GM18505 (cell line): ENCODE data around the gene BHLHA15.
"Not testable (repeated sequence)": the region's sequence is repeated elsewhere in the genome, so short reads cannot be mapped to it uniquely, and the experiment has no call there.

Experiments used
- ATAC-seq: cut with Tn5 transposase; IDR thresholded peaks from one replicate; pipeline ENCODE4 v1.9.1; 2021; ENCODE audit not compliant: unreplicated experiment
- POLR2A ChIP-seq: IDR thresholded peaks from 4 replicates; pipeline ENCODE4 v1.6.1; 2011; ENCODE audit warnings: borderline replicate concordance; ENCODE audit not compliant: insufficient read depth, insufficient read length; ENCODE audit errors: extremely low read depth

Gene BHLHA15

GRCh38 chr7:98210513-98211220 lies 572 bp upstream of the BHLHA15 start:
- no peak for TF ChIP-seq POLR2A
- no peak for ATAC-seq

DNA sequence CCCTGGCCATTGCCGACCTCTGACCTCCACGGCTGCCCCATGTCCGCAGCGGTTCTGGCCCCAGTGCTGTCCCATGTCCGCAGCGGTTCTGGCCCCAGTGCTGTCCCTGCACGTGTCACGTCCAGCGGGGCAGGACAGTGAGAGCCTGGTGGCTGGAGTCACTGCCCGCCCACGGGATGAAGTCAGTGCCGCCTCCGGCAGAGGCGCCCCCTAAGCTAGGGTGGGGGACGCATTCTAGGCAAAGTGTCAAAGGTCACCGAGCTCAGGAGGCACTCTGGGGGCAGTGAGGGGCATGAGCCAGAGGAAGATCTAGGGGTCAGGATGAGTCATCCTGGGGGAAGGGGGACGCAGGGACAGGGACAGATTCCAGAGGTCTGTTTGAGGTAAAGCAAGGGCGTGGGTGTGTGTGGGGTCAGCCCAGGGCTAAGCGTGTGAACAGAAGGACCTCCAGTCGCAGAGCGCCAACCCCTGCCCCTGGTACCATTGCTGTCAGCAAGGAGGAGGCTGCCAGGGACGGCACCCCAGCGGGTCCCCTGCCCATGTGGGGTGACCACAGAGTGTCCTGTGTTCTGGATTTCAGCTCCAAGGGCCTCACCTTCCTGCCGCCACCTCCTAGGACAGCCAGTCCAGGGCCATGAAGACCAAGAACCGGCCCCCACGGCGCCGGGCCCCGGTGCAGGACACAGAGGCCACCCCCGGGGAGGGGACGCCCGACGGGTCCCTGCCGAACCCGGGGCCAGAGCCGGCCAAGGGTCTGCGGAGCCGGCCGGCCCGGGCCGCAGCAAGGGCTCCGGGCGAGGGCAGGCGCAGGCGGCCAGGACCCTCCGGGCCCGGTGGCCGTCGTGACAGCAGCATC lies 665 bp downstream of the BHLHA15 start:
- ATAC-seq, result no peak
- TF ChIP-seq POLR2A, result no peak

DNA sequence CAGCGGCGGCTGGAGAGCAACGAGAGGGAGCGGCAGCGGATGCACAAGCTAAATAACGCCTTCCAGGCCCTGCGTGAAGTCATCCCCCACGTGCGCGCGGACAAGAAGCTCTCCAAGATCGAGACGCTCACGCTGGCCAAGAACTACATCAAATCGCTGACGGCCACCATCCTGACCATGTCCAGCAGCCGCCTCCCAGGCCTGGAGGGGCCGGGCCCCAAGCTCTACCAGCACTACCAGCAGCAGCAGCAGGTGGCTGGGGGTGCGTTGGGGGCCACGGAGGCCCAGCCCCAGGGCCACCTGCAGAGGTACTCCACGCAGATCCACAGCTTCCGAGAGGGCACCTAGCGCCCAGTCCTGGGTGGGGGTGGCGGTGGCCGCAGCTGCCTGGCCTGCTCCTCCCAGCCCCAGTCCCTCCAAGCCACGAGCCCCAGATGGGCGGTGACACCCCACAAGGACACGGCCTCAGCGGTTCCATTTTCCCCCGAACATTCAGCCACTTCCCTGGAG lies 1.3 kb downstream of the BHLHA15 start:
- no peak for TF ChIP-seq POLR2A
- ATAC-seq, result no peak

DNA sequence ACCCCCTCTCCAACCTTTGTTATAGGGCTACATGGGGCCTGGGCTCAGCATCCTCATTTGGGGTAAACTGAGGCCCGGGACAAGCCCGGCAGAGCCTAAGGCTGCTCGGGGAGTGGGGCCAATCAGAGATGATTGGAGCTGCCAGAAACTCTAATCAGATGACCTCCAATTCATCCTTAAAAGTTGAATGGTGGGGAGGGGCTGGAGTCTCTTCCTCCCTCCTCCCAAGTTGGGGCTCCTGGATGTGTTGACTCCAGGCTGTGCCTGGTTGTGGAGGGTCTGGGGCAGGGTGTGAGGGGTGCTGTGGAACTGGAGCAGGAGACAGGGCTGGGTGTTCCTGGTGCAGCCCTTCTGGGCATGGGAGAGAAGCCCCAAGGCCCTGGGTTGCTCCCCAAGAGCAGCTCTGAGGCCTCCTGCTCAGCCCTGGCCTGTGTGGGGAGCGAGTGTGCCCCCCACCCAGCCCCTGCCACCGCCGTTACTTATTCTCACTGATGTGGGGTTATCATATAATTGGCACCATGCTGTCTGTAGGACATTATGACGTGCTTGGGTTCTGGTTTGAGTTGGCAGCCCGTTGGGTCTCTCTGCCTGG lies 2.2 kb downstream of the BHLHA15 start:
- no peak for ATAC-seq
- no peak for TF ChIP-seq POLR2A

DNA sequence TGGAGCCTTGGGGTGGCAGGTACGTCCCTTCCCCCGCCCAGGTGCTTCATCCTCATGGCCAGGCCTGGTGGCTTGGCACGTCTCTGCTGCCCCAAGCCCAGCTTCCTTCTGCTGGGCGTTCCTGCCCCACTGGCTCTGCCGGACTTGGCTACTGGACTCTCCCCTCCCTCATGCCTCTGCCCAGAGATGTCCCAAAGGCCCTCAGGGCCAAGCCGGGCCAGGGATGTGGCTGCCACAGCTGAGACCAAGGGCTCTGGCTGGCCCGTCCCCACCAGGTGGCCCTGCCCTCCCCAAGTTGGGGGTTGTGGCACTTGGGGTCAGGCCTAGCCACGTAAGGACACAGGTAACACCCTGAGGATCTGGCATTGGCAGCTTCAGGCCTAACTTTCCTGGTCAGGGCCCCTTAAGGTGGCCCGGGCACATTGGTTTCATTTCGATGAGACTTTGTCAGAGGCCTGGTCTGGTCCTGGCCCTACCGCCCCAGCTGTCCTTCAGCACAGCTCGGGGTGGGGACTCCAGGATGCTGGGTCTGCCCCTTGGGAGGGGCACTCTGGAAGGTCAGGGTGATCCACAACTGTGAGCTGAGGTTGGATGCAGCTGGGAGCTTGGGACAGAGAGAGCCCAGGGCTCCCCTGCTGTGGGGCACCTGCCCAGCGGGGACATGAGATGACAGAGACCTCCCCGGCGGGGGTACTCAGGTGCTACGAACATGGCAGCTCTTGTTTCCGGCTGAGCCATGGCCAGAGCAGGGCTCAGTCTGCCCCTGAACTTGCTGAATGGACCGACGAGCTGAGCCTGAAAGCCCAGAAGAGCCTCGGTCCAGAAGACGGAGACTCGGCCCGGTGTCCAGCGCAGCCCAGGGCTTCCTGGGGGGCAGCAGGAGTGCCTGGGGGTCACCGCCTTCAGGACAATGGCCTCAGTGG lies 2.9 kb downstream of the BHLHA15 start:
- no peak for ATAC-seq

DNA sequence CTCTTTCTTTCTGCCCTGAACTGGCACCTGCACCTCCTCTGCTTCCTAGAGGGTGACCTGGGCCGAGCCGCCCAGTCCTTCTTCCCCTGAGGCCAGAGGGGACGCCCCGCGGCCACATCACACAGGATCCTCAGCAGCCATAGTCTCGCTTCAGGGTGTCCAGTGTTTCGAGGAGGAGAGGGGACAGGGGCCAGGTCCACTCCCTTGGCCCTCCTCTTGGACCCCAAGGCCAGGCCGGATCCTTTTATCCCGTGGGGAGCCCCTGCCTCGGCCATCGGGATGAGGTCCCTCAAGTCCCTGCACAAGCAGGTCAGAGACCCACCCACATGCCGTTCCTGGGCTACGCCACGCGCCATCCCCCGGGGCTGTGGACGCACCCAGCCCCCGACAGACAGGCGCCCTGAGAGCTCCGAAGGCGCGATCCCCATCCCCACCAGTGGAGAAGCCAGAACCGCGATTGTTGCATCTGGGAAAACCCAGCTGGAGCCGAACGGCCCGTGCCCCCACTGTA lies 3.6 kb downstream of the BHLHA15 start:
- ATAC-seq, result no peak
- TF ChIP-seq POLR2A, result no peak

More for the DNA sequence above, 2.9 kb downstream of the BHLHA15 start:
- no peak for TF ChIP-seq POLR2A

GRCh38 chr7:98215561-98216495 lies 4.6 kb downstream of the BHLHA15 start:
- TF ChIP-seq POLR2A, result peak; percentile 11
- ATAC-seq, result no peak

DNA sequence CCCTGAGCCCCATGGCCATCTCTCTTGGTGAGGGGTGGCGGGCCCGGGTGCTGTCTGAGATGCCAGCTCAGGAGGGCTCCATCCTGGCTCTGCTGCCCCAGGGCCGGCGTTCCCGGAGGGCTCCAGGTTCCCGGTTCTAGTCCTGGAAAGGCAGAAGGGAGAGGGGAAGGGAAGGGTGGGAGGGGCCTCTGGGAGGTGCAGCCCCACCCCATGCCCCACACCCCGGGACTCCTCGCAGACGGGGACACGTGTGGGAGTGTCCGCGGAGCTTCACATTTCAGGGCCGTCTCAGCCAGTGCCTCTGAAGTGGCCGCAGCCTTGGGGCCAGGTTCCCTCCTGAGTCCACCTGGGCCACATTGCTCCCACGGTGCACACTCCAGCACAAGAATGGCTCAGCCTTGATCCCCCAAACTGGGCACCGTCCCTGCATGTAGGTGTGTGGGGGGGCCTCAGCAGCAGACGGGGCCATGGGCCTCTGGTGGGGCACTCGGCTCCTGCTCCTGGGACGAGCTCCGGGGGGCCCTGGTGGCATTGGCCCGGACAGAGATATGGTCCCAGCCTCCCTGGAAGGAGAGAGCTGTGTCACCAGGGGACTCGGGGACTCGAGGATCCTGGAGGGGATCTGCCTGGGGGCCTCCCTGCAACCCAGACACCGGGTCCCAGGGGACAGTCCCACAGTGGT lies 5.8 kb downstream of the BHLHA15 start:
- TF ChIP-seq POLR2A, result no peak
- ATAC-seq, result no peak

DNA sequence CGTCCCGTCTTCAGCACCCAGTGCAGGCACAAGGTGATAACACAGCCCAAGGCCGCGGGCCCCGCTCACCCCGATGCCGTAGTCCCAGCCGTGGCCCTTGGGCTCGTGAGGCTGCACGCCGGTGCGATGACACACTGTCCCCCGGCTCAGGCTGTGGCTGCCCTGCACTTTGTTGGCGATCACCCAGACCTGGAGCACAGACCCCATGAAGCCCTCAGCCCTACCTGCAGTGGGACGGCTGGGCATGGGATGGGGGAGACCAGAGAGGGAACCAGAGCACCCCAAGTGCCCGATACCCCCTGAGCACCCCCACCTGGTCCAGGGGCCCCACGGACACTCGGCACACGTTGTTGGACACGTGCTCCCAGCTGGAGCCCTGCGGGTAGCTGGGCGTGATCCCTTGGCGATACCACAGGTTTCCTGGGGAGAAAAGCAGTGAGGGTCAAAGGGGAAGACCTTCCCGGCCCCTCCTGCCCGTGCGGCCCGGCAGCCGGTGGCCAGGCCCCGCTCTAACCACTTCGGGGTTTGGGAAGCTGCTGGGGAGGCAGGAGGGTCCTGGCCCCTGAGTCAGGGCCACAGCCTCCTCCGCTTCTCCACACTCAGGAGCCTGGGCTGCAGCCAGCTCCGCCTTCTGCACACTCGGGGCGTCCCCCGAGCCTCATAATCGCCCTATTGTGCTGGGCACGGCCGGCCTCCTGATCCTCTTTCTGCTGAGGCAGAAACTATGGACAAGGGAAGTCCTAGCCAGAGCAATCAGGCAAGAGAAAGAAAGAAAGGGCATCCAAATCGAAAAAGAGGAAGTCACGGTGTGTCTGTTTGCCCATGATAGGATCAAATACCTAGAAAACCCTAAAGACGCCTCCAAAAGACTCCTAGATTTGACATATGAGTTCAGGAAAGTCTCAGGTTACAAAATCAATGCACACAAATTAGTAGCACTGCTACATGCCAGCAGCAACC lies 6.7 kb downstream of the BHLHA15 start:
- ATAC-seq, result no peak
- no peak for TF ChIP-seq POLR2A

GRCh38 chr7:98219382-98219781 lies 8.1 kb downstream of the BHLHA15 start:
- ATAC-seq, result not testable (repeated sequence)
